ENCODE data around the gene TH.
"Not testable (repeated sequence)": the region's sequence is repeated elsewhere in the genome, so short reads cannot be mapped to it uniquely, and the experiment has no call there.

The TH gene

DNA sequence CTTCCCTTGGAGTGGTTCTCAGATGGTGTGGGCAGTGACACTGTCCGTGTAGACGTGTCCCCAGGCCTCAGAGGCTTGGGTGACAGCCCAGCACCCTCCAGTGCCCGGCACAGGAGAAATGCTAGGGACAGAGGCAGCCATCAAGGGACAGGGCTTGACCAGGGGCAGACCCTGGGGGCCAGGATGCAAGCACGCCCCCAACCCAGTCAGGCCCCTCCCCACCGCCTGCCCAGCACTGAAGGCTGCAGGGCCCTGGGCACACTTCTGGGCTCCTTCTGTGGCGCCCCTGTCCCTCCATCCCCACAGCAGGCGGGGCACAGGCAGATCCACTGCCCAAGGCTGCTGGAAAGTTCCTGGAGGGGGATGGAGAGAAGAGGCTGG is 43.5 kb downstream of the TH start:
- no peak for FAIRE-seq

DNA sequence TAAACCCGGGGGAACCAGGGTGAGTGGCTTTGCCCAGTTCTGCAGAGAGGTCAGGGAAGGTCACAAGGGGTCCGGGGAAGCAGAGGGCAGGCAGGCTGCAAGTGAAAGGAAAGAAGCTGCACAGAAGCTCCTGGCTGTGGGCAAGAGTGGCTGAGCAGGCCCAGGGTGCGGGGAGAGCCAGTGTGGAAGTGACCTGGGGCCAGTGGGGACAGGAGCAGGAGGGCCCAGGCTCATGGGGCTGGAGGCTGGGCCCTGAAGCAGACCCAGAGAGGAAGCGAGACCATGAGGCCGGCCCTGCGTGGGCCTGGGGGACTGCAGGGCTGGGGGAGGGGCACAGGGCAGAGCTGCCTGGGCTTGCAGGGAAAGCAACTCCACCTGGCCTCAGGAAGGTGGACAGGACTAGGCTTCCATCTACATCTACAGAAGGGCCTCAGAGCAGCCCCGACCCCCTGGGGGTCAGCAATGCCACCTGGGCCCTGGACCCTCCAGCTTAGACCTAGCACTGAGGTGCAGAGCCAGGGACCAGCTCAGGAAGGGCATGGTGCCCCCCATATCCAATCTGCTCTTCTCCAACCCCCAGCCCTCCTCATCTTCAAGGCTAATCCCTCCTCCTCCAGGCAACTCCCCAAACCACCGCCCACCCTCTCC is 44.0 kb downstream of the TH start:
- no peak for FAIRE-seq

- FAIRE-seq, result no peak
Measured at GRCh38 chr11:2126520-2127085, 45.0 kb downstream of the TH start.

GRCh38 chr11:2124736-2125484 is 46.7 kb downstream of the TH start:
- FAIRE-seq, result not testable (repeated sequence)

- FAIRE-seq, result no peak
Measured at GRCh38 chr11:2123628-2123960, 48.0 kb downstream of the TH start.

DNA sequence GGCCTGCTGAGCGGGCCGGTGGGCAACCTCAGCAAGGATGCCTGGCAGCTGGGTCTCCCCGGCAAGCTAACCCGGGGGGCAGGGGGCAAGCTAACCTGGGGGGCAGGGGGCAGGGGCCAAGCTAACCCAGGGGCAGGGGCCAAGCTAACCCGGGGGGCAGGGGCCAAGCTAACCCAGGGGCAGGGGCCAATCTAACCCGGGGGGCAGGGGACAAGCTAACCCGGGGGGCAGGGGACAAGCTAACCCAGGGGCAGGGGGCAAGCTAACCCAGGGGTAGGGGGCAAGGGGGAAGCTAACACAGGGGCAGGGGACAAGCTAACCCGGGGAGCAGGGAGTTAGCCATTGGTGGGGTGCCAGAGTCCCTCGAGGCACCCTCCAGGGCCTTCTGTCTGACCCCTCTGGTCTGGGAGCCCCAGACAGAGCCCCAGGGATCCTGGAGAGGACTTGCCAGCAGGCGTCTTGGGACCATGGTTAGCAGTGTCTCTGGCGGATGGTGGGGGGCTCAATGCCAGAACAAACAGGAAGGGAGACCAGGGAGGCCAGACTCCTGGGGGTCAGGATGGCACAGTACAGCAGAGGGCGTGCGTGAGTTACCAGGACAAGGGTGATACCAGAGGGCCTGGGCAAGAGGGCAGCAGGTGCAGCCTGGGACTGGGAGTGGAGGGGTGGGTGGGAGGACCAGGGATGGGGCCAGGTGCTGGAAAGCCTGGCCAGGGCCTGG is 48.5 kb downstream of the TH start:
- FAIRE-seq, result no peak

- FAIRE-seq, result no peak
Measured at GRCh38 chr11:2122222-2122906, 49.3 kb downstream of the TH start.

GRCh38 chr11:2121227-2122130 is 50.1 kb downstream of the TH start:
- no peak for FAIRE-seq

GRCh38 chr11:2120359-2121100 is 51.1 kb downstream of the TH start:
- FAIRE-seq, result no peak

DNA sequence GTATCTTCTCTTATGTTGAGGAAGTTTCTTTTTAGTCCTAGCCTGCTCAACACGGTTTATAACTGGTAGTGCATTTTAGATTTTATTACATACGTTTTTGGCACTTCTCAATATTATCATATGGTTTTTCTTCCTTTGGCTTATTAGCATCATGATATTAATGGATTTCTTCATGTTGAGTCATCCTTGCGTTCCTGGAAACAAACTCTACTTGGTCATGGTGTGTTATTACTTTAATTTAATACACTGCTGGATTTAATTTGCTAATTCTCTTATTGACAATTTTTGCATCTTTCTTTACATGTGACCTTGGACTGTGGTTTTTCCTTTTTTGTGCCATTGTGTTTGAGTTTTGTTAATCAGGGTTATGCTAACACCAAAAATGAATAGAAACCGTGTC is 52.9 kb downstream of the TH start:
- FAIRE-seq, result no peak

DNA sequence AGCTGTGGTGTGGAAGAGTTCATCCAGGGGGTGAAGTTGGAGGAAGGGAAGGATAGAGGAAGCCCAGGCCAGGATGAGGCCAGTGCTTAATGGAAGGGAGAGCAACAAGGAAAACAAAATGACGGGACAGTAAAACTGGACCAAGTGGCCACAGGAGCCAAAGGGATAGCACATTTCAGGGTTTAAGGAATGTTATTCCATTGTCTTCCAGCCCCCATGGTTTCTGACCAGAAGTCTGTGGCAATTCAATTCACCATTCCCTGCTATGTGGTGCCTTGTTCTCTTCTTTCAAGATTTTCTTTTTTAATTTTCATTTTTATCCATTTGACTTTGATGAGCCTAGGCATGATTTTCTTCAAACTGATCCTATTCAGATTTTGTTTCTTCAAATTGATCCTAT is 54.9 kb downstream of the TH start:
- FAIRE-seq, result no peak

DNA sequence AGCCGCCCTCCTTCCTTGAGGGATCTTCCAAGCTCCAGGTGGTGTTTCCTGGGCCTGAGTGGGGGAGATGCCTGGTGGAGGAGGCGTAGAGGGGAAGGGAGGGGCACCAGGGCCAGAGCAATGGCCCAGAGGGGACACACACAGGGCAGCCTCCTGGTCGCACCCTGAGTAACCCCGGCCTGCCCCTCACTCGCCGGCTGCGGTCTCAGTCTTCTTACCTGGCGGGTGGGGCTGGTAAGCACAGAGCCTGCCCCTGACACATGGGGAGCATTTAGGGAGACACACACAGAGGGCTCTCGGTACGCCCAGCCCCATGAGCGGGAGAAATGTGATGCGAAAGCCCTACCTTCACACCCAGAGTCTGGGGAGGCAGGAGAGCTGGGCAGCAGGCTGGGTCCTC is 56.3 kb downstream of the TH start:
- no peak for FAIRE-seq

DNA sequence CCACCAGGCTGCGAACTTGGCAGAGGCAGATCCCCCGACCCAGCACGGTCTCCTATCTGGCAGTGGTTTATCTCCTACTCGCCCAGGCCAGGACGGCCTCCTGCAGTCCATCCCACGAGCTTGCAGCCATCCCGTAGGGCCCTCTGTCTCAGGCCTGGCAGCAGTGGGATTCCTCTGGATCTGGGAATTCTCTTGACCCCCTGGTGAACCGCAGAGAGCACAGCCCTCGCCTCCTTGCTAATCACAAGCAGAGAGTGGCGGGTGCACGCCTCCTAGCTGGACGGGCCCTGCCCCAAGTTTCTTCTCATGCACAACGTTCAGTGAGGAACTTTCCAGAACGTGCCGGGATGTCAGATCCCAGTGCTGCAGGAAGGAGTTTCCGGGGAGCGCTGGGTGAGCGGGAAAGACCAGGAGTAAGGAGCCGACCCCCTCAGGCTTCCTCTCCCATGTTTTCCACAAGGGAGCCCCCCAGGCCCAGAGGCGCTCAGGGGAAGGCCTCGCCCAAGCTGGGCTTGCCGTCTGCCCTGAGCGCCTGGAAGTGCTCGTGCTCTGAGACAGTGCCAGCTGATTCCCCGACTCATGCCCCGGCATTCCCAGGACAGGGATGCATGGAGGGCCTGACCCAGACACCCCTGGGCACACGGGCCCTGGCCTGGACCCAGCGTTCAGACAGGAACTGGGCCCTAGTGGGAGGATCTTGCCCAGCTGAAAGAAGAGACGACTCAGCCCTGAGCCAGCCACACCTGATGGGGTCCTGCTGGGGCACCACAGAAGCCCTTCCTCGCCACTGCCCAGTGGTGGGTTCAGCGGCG is 57.0 kb downstream of the TH start:
- FAIRE-seq, result no peak
